ENCODE results near the gene THYN1.
"Not testable (repeated sequence)": the region's sequence is repeated elsewhere in the genome, so short reads cannot be mapped to it uniquely, and the experiment has no call there.

Gene THYN1

GRCh38 chr11:134260983-134261382 lies 7.8 kb upstream of the THYN1 start:
- Histone ChIP-seq H3F3A (ENCODE audit: insufficient read depth, low read length) (no peaks in the 10 kb centered on the region), H3K4me3 (ENCODE audit: low read length) (no peak overlapping the region), H2AFZ (ENCODE audit: low read length) (no peak overlapping the region), H3K9me3 (replicated peaks; ENCODE audit: insufficient read depth, low read length) (no peaks in the 10 kb centered on the region), H3K9me2 (replicated peaks; ENCODE audit: insufficient read depth, low read length) (no peaks in the 10 kb centered on the region), H3K27me3 (replicated peaks; ENCODE audit: insufficient read depth, low read length) (no peaks in the 10 kb centered on the region), H3K9ac (ENCODE audit: low read length) (no peak overlapping the region), H3K79me2 (ENCODE audit: low read length) (0 out of 2 replicates have a peak, but pooled peaks cover 8% of the 10 kb centered on the region), H3K36me3 (replicated peaks; ENCODE audit: insufficient read depth, low read length) (no peaks in the 10 kb centered on the region), H3K4me2 (ENCODE audit: low read depth, low read length) (peak overlapping the region; percentile 38; the same call in 1 of the 2 replicates), H4K20me1 (ENCODE audit: insufficient read depth, low read length) (no peaks in the 10 kb centered on the region), H3K27ac (ENCODE audit: low read length) (peak overlapping the region; percentile 49; the same call in 1 of the 2 replicates), H3K4me1 (ENCODE audit: low read length) (peaks cover 22% of the 10 kb centered on the region)
- no peak for TF ChIP-seq EZH2 (optimal IDR thresholded peaks at IDR 0.05; ENCODE audit: low read depth, low read length)
- TF ChIP-seq CTCF (IDR thresholded peaks at IDR 0.05; ENCODE audit: low read length), result no peak
- TF ChIP-seq EZH2phosphoT487 (IDR thresholded peaks at IDR 0.05; ENCODE audit: low read length), result no peak
- no peak for DNase-seq

GRCh38 chr11:134260503-134260902 lies 7.4 kb upstream of the THYN1 start:
- H3F3A ChIP-seq (ENCODE audit: insufficient read depth, low read length), result no peaks in the 10 kb centered on the region
- H3K9ac ChIP-seq (ENCODE audit: low read length), result peak overlapping the region; percentile 7; the same call in 1 of the 2 replicates
- H3K27me3 ChIP-seq (replicated peaks; ENCODE audit: insufficient read depth, low read length), result no peaks in the 10 kb centered on the region
- peaks cover 22% of the 10 kb centered on the region for H3K4me1 ChIP-seq (ENCODE audit: low read length)
- H3K9me3 ChIP-seq (replicated peaks; ENCODE audit: insufficient read depth, low read length), result no peaks in the 10 kb centered on the region
- H3K27ac ChIP-seq (ENCODE audit: low read length), result peak overlapping the region; percentile 49; the same call in 1 of the 2 replicates
- no peaks in the 10 kb centered on the region for H3K36me3 ChIP-seq (replicated peaks; ENCODE audit: insufficient read depth, low read length)
- no peak for TF ChIP-seq EZH2phosphoT487 (IDR thresholded peaks at IDR 0.05; ENCODE audit: low read length)
- H3K4me2 ChIP-seq (ENCODE audit: low read depth, low read length), result peak overlapping the region; percentile 38; the same call in 1 of the 2 replicates
- no peak overlapping the region for H3K4me3 ChIP-seq (ENCODE audit: low read length)
- no peak for DNase-seq
- no peaks in the 10 kb centered on the region for H4K20me1 ChIP-seq (ENCODE audit: insufficient read depth, low read length)
- H3K9me2 ChIP-seq (replicated peaks; ENCODE audit: insufficient read depth, low read length), result no peaks in the 10 kb centered on the region
- peaks cover 10% of the 10 kb centered on the region for H3K79me2 ChIP-seq (ENCODE audit: low read length)
- H2AFZ ChIP-seq (ENCODE audit: low read length), result no peak overlapping the region

GRCh38 chr11:134258577-134258976 lies 5.4 kb upstream of the THYN1 start:
- Histone ChIP-seq H2AFZ (ENCODE audit: low read length) (no peak overlapping the region), H3K9me3 (replicated peaks; ENCODE audit: insufficient read depth, low read length) (no peaks in the 10 kb centered on the region), H3K27ac (ENCODE audit: low read length) (no peak overlapping the region), H4K20me1 (ENCODE audit: insufficient read depth, low read length) (no peaks in the 10 kb centered on the region), H3K4me3 (ENCODE audit: low read length) (no peak overlapping the region), H3K9me2 (replicated peaks; ENCODE audit: insufficient read depth, low read length) (no peaks in the 10 kb centered on the region), H3F3A (ENCODE audit: insufficient read depth, low read length) (no peaks in the 10 kb centered on the region), H3K4me2 (ENCODE audit: low read depth, low read length) (no peak overlapping the region), H3K27me3 (replicated peaks; ENCODE audit: insufficient read depth, low read length) (no peaks in the 10 kb centered on the region), H3K9ac (ENCODE audit: low read length) (no peak overlapping the region), H3K4me1 (ENCODE audit: low read length) (peaks cover 26% of the 10 kb centered on the region), H3K79me2 (ENCODE audit: low read length) (peaks cover 30% of the 10 kb centered on the region), H3K36me3 (replicated peaks; ENCODE audit: insufficient read depth, low read length) (no peaks in the 10 kb centered on the region)
- no peak for DNase-seq
- TF ChIP-seq CTCF (IDR thresholded peaks at IDR 0.05; ENCODE audit: low read length) (no peak), EZH2phosphoT487 (IDR thresholded peaks at IDR 0.05; ENCODE audit: low read length) (no peak), EZH2 (optimal IDR thresholded peaks at IDR 0.05; ENCODE audit: low read depth, low read length) (no peak)

- no peaks in the 10 kb centered on the region for H3K9me3 ChIP-seq (replicated peaks; ENCODE audit: insufficient read depth, low read length)
- H3K9ac ChIP-seq (ENCODE audit: low read length), result no peak overlapping the region
- H3K27ac ChIP-seq (ENCODE audit: low read length), result no peak overlapping the region
- H3K27me3 ChIP-seq (replicated peaks; ENCODE audit: insufficient read depth, low read length), result no peaks in the 10 kb centered on the region
- H3K9me2 ChIP-seq (replicated peaks; ENCODE audit: insufficient read depth, low read length), result no peaks in the 10 kb centered on the region
- H3K4me2 ChIP-seq (ENCODE audit: low read depth, low read length), result no peak overlapping the region
- H3K4me1 ChIP-seq (ENCODE audit: low read length), result peaks cover 26% of the 10 kb centered on the region
- no peak overlapping the region for H2AFZ ChIP-seq (ENCODE audit: low read length)
- peaks cover 35% of the 10 kb centered on the region for H3K79me2 ChIP-seq (ENCODE audit: low read length)
- no peak for DNase-seq
- TF ChIP-seq EZH2 (optimal IDR thresholded peaks at IDR 0.05; ENCODE audit: low read depth, low read length) (no peak), CTCF (IDR thresholded peaks at IDR 0.05; ENCODE audit: low read length) (no peak), EZH2phosphoT487 (IDR thresholded peaks at IDR 0.05; ENCODE audit: low read length) (no peak)
- no peaks in the 10 kb centered on the region for H3K36me3 ChIP-seq (replicated peaks; ENCODE audit: insufficient read depth, low read length)
- no peaks in the 10 kb centered on the region for H4K20me1 ChIP-seq (ENCODE audit: insufficient read depth, low read length)
- no peaks in the 10 kb centered on the region for H3F3A ChIP-seq (ENCODE audit: insufficient read depth, low read length)
- H3K4me3 ChIP-seq (ENCODE audit: low read length), result no peak overlapping the region
These were observed 3.9 kb upstream of the THYN1 start for GRCh38 chr11:134257101-134257500.

GRCh38 chr11:134255184-134255561 lies 2.0 kb upstream of the THYN1 start:
- H2AFZ ChIP-seq (ENCODE audit: low read length); H3K9me2 ChIP-seq (replicated peaks; ENCODE audit: insufficient read depth, low read length); DNase-seq; H3K27me3 ChIP-seq (replicated peaks; ENCODE audit: insufficient read depth, low read length); H3K4me2 ChIP-seq (ENCODE audit: low read depth, low read length); H3K36me3 ChIP-seq (replicated peaks; ENCODE audit: insufficient read depth, low read length); H3F3A ChIP-seq (ENCODE audit: insufficient read depth, low read length); H3K4me3 ChIP-seq (ENCODE audit: low read length); H3K9ac ChIP-seq (ENCODE audit: low read length); H3K9me3 ChIP-seq (replicated peaks; ENCODE audit: insufficient read depth, low read length); H4K20me1 ChIP-seq (ENCODE audit: insufficient read depth, low read length); H3K27ac ChIP-seq (ENCODE audit: low read length): not testable (repeated sequence)
- Histone ChIP-seq H3K79me2 (ENCODE audit: low read length) (peaks cover 40% of the 10 kb centered on the region), H3K4me1 (ENCODE audit: low read length) (peaks cover 17% of the 10 kb centered on the region)

Data from MM.1S (cell line).